Inflammatory macrophage treated with lipopolysaccharide for 1 hour (primary cell): ENCODE measurements around the gene EMC6.

Experiments
- DNase-seq, 2 donors: peaks; one replicate each; pipeline ENCODE4 v3.0.0-alpha.2; 2020 to 2022

Gene EMC6

GRCh38 chr17:3656755-3657587 is 11.6 kb upstream of the EMC6 start:
- no peak for DNase-seq

DNA sequence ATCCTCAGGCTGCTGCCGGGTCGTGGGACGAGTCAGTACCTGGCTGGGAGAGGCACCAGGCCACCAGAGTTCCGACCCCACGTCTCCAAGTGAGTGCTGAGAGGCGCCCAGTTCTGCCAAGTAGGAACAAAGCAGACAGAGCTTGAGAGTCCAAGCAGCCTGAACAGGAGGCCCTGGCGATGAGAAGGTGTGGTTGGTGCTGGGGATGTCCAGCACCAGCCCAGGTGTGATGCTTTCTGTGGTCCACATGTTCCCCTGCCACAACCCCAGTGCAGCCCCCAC is 11.1 kb upstream of the EMC6 start:
- DNase-seq, result no peak

- DNase-seq, result peak in 1 of 2 donors; percentile 33
These were observed 10.5 kb upstream of the EMC6 start for GRCh38 chr17:3657874-3658783.

DNA sequence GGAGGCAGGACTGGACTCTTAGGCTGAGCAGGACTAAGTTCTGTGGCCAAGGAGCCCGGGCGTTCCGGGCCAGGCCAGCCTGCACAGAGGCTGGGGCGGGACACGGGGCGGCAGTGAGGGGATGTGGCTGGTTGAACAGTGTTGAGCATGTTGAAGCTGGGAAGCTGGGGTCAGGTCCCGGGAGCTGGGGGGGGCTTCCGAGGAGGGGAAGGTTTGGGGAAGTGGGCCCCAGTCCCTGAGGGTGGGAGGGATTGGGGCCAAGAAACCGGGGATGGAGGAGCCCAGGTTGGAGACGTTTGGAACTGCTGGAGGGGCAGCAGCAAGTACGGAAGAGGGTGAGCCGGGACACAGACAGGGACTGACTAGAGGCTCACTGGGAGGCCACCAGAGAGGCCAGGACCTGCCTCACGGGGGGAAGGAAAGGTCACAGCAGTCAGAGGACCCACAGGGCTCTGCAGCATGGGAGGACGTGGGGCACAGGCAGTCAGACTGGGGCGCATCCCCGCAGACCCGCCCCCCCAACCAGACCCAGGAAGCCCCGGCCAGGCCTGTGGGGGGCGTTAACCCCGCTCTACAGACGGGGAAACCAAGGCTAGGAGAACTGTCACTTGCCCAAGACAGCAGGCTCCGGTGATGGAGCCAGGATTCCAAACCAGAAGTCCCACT is 9.7 kb upstream of the EMC6 start:
- no peak for DNase-seq

DNA sequence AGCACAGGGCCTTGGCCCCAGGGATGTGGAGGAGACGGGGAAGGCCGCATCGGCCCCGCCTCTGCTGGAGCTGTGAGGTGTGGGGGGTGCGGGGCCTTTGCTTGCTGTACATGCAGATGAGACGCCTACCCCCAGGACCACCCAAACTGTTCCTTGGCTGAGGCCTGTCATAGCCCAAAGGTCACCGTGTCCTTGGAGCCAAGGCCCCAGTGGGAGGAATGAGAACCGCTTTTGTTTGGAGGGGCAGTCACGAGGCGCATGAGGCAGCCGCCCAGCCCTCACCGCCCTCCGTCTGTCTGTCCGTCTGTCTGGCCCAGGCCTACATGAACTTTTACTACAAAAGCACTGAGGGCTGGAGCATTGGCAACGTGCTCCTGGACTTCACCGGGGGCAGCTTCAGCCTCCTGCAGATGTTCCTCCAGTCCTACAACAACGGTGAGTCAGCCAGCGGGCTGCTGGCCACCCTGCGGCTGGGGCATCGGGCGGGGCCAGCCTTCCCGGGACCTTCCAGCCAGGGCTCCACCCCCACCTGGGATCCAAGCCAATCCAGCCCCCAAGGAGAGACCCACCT is 9.0 kb upstream of the EMC6 start:
- no peak for DNase-seq

GRCh38 chr17:3660311-3660891 is 8.2 kb upstream of the EMC6 start:
- DNase-seq, result no peak

- no peak for DNase-seq
These were observed 5.3 kb upstream of the EMC6 start for GRCh38 chr17:3663102-3664011.

GRCh38 chr17:3665834-3666233 is 2.8 kb upstream of the EMC6 start:
- no peak for DNase-seq

GRCh38 chr17:3666516-3666915 is 2.1 kb upstream of the EMC6 start:
- no peak for DNase-seq

GRCh38 chr17:3667366-3668278 is 990 bp upstream of the EMC6 start:
- DNase-seq, result peak; percentile 35 to 66

GRCh38 chr17:3669085-3669347 is 404 bp downstream of the EMC6 start:
- DNase-seq, result no peak

DNA sequence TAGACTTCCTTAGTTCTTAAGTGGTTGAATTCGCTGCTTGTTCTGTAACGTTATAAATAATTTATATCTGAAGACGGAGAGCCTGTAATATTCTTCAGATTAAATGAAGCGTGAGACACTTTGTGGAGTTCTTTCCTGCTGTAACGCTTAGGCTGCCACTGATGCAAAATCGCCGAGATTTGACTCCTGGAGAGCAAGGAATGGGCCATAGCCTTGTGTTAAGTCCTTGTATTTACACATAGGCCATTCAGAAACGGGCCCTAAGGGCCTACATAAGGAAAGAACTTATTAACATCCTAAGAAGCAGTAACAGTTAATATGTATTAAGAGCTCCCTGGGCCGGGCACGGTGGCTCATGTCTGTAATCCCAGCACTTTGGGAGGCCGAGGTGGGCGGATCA is 936 bp downstream of the EMC6 start:
- no peak for DNase-seq

GRCh38 chr17:3672571-3672970 is 4.0 kb downstream of the EMC6 start:
- no peak for DNase-seq

GRCh38 chr17:3675886-3676285 is 7.3 kb downstream of the EMC6 start:
- no peak for DNase-seq

DNA sequence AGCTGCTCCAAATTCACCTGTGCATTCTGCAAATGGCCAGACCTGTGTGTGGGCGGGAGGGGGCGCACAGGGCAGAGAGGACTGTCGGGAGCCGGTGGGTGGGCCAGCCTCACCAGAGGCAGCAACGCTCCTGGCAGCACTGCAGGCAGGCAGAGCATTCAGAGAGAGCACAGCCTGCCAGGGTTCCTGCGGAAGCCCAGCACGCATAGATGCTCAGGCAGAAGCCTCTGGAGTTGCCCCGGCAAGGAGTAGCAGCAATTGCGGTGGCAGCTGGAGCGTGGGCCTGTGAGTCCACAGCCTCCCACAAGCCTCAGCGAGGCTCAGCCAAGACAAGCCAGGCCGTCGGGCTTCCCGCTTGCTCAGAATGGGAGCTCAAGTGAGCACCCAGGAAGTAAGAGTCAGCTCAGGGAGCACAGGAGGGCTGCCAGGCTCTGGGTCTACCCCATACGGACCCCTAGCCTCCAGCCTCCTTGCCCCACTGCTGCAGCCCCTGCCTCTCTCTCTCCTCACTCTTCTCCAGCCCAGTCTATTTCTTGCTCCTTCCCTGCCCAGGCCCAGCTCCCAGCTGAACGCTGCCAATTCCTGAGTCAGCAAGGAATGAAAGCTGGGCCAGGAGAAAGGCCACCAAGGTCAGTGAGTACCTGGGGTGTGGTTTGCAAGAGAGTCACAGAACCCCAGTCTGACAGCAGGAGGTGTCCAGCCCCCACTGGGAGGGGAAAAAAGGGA is 9.6 kb downstream of the EMC6 start:
- DNase-seq, result no peak

DNA sequence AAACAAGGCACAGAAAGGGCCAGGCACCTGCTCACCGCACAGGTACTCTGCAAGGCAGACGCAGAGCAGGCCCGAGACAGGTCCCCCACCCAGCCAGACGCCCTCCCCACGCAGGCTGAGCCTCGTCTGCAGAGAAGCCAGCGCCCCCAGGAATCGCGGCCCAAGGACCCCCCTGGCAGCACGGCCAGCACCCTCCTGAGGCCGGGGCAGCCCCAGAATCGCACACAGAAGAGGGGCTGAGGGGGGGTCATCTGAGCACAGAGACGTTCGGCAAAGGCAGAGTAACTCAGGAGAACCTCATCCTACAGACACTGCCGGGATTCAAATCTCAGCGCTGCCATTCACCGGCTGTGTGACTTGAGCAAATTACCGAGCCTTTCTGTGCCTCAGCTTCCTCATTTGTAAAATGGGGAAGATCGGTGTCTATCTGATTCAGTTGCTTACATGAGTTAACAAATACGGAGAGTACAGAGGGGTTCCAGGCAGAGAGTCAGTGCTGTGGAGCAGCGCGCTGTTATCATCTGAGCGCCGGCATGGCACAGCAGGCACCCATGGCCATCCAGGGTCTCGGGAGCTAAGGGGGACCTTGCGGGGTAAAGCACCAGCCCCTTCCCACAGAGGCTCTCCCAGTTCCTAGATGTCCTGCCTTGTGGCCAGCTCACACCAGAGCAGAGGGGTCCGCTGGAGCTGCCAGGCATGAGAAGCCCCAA is 10.4 kb downstream of the EMC6 start:
- DNase-seq, result peak; percentile 35 to 46

DNA sequence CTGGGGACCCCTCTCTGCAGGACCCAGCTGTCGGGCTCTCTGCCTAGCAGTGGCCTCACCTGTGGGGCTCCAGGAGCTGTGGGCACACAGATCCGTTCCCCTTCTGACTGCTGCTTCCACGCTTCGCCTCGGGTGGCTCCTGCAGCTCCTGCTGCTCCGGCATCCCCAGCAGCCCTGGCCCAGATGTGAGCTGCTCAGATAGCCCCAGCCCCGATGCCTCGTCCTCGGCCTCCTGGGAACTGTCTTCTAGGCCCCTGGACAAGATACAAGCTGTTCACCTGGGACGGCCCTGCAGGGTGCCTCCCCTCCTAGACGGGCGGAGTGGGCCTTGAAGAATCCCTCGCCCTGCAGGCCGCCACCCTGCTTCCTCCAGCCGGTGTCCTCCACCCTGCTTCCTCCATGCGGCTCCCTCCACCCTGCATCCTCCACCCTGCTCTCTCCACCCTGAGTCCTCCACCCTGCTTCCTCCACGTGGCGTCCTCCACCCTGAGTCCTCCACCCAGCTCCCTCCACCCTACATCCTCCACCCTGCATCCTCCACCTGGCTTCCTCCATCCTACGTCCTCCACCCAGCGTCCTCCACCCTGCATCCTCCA is 11.0 kb downstream of the EMC6 start:
- no peak for DNase-seq

DNA sequence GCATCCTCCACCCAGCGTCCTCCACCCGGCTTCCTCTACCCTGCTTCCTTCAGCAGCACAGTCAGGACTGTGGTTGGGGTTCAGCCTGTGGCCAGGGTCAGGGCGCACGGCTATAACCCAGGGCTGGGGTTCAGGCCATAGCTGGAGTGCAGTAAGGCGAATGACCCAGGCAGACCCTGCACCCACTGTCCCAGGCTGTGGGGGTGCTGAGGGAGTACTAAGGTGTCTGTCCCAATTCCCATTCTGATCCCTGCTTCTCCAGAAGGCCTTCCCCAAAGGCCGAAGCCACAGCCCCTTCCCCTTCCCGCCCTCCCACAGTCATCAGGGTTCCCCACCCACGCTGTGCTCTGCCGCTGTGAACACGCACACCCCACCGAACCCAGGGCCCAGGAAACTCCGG is 12.4 kb downstream of the EMC6 start:
- DNase-seq, result no peak

DNA sequence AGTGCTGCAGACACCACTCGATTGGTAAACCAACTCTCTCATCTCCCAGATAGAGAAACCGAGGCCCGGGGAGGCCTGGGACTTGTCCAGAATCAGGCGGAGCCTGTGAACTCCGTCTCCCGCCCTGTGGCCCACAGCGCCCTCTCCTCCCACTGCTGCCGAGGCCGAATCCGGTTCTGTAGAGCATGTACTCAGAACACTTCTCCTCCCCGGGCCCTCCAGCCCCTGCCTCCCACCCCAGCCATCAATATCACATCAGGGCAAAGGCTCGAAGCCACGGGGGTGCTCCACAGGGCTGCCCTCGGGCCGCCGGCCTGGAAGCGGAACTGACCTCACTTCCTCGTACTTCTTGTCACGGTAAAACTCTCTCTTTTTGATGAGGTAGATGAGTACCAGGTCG is 13.0 kb downstream of the EMC6 start:
- DNase-seq, result no peak
